Measurements from ENCODE around the gene EFCAB6.

Gene EFCAB6

DNA sequence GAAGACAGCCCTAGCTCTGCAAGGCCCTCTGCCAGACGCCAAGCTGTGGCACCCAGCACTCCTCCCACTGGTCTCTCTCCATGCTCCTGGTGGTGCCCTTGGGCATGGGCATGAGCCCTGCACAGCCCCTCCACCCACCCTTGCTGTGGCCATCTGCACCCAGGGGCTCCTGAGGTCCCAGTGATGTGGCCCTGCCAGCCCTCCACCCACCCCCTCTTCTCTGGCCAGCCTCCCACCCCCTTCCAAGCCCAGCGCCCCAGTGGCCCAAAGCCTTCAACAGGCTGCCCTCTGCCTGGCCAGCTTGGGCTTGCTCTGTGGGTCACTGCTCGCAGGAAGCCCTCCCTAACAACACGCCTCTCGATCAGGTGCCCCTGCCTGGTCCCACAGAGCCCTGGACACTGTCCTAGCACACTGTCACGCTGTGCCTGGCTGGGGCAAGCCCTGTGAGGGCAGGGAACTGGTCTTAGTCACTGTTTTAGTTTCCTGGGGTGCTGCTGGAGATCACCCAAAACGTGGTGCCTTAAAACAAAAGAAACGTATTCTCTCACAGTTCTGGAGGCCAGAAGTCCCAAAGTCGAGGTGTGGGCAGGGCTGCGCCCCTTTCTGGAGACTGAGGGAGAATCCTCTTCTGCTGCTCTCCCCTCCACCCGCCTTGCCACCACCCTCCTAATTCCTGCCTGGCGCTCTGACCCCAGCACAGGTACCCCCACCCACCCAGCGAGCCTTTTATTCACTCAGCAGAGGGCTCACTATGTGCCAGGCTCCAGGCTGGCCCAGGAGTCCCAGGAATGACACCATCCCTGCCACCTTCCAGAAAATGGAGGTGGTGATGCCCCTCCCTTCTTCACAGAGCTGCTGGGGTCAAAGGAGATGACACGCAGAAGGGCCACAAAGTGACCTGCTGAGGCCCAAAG lies 35.5 kb upstream of the EFCAB6 start:
- DNase-seq, result no peak

DNA sequence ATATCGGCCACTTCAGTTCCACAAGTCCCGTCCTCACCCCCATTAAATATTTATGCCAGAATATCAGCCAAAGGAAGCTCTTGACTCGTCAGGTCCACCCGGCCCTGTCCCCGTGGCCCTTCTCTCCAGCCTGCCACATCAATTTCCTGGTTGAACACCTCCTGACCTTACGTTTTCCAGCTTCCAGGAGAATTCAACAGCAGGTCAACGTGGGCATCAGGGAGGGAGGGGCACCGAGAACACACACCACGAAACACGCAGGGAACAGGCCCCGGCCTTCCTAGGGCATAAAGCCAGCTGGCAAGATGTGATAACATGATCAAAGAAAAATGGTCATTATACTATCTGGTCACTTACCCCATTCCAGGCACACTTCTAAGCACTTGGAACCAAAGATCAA lies 34.9 kb upstream of the EFCAB6 start:
- no peak for DNase-seq

DNA sequence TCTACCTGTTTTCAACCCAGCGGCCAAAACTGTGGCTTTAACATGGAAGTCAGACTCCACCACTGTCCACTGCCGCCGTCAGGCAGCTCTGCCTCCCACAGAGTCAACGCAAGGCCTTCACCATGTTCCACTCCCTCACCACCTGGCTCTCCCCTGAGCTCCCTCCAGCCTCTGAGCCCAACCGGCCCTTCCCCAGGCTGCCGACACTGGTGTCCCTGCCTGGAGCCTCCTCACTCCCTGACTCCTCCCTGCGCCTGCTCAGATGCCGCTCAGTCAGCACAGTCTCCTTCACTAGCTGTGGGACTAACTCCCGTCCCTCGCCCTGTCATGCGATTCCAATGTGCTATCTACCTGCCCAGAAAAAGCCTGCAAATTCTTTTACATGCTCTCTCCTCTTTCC lies 33.9 kb upstream of the EFCAB6 start:
- DNase-seq, result no peak

DNA sequence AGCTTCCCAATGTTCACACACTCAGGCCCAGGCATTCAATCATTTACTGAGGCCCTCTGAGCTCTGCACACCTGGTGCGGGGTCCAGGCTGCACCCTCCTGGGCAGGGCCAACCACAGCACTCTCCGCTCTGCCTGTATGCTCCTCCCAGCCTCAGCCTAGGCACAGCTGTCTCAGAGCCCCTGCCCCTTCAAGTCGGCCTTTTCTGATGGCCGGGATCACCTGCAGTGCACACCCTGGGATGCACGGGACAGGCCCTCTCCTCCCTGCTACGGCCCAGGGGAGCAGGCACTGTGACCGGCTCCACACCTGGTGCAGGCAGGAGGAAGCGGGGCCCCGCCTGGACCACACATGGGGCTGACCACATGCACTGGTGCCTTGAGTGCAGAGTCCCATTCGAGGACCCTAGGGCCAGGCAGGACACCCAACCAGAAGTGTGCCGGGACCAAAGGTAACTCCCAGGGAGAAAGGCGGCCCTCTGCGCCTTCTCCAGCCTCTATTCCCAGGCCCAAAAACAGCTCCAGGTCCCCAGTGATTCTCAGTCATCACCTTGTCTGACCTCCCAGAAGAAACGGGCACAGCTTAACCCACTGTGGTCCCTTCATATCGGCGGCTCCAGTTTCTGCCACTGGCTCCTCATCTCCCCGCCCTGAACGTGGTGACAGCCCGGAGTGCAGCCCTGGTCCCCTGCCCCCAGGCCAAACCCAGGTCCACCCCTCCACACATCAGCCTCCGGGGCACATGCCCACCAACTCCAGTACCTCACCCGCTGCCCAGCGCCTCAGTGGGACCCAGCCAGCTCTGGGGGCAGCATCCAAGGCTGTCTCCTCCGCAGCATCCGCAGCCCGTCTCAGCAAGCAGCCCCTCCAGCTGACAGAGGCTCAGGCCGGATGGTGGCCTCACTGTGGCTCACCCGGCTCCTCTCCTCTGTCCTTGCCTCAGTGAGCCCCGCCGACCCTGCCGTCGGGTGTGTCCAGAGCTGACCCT lies 32.7 kb upstream of the EFCAB6 start:
- no peak for DNase-seq

DNA sequence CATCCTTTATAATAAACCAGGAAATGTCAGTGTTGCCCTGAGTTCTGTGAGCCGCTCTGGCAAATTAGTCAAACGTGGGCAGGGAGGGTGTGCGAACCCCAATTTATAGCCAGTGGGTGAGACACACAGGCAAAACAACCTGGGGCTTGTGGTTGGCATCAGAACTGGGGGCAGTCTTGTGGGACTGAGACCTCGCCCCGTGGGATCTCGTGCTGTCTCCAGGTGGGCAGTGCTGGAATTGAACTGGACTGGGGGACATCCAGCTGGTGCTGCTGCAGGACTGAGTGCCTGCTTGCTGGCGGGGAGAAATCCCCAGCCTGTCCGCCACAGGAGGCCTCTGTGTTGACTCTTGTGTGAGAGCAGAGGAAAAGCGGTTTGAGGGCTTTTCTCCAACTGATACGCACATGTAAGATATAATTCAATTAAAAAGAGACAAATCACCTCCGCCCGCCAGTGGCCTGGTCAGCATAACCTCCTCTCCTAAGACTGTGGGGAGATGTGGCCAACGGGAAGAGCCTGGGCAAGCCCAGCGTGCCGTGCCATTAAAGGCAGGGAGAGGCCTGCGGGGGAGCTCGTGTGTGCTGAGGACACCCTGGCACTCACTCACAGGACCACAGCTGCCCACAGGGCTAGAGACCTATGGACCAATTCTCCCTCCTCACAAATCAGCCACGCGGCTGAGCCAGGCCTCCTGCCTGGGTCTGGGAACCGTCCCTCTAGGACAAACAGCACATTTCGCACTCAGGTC lies 31.9 kb upstream of the EFCAB6 start:
- no peak for DNase-seq

DNA sequence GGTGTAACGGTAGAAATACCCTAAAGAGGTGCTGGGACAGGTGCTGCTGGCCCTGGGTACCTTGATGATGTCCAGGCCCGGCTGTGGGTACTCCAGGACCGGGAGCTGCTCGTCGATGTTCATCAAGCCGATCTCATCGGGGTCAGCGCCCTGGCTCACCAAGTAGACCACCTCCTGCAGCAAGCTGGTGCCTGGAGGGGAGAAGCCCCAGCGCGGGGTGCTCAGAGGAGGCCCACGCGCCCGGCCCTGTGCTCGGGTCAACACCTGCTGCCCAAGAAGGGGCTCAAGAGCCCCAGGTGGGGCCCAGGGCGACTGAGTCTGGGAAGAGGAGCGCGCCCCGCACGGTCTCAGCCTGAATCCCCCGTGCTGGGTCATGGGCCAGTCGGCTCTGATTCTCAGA lies 29.6 kb upstream of the EFCAB6 start:
- DNase-seq, result no peak

DNA sequence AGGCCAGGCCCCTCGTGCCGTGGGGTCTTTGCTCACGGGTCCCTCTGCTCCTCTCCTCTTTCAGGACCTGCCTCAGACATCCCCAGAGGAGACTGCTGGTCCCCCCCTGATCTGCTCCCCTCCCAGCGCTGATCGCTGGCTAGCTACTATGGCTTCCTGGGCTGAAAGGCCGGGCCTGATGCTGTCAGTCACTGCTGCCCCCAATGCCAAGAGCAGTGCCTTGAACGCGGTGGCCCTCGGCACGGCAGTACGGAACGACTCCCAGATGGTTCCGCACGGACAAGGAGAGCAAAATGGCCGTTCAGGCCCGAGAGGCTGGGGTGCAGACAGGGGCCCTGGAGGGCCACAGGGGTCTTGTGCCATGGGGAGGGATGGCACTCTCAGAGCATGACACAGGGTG lies 28.7 kb upstream of the EFCAB6 start:
- DNase-seq, result no peak

DNA sequence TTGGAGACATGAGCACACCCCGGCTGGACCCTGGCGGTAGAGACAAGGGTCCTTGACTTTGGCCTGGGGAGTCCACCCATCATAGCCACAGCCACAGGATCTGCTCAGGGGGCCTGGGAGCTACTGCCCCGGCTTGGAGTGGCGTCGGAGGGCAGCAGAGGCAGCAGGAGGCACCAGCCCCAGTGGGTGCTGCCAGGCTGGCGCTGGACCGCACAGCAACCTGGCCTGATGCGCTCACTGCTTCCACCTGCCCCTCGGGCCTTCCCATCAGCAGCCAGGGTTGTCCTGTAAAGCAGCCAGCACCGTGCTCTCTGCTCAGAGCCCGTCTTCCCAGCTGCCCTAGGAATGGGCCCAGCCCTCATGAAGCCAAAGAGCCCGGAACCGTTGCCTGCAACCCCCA lies 28.3 kb upstream of the EFCAB6 start:
- no peak for DNase-seq

DNA sequence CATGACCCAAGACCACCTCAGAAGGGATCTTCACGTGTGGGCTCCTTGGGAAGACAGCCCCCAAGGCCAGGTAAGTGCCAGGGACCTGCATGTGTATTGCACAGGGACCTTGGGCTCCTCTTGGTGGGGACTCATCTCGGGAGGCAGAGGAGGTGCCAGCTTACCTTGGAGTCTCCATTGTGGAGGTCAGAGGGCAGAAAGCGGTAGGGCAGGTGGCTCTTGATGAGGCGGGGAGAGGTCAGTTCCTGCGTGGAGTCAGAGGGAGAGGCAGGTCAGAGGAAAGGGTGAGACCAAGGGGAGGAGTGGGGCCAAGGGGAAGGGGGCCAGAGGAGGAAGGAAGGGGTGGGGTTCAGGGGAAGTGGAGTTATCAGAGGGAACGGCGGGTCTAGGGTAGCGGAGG lies 27.7 kb upstream of the EFCAB6 start:
- no peak for DNase-seq

DNA sequence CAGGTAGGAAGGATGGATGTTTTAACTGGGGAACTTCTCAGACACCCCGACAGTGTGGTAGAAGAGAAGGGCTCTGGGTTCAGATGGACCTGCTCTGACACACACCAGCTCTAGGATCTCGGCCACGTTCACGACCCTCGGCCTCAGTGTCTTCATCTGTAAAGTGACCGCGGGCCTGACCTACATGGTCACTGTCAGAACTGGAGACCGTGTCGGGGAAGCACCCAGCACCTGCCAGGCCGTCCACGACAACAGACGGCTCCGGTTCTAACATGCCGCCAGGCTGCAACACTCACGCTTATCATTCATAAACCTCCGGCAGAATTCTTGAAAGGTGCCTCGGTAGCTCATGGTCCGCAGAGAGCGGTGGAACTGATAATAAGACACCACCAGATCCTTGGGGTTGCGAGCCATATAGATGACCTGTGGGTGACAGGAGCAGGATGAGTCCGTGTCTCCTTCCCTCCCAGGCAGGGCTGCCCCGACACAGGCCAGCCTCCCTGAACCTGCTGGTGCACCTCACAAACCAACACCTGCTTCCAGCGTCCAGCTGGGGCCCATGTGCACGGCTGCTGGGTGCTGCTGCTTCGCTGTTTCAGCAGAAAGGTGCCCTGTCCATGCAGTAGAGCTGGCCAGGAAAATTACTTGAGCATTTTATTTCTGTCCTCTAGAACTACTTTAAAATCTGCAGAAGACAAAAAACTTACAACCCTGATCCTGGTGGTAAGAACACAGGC lies 26.6 kb upstream of the EFCAB6 start:
- no peak for DNase-seq

DNA sequence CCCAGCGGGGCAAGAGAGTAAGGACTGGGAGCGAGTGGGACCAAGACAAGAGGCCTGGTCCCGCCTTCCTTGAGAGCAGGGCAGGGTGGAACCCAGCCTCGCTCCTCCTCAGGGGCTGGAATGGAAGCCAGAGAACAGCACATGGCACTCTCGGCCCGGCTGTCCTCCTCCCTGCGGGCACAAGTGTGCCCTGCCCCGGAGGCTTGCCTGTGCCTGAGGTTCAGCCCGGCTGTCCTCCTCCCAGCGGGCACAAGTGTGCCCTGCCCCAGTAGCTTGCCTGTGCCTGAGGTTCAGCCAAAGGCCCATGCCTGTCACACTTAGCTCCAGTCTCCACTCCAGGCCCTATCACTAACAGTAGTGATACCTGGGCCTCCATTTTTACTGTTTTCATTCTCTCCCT lies 26.1 kb upstream of the EFCAB6 start:
- DNase-seq, result no peak

DNA sequence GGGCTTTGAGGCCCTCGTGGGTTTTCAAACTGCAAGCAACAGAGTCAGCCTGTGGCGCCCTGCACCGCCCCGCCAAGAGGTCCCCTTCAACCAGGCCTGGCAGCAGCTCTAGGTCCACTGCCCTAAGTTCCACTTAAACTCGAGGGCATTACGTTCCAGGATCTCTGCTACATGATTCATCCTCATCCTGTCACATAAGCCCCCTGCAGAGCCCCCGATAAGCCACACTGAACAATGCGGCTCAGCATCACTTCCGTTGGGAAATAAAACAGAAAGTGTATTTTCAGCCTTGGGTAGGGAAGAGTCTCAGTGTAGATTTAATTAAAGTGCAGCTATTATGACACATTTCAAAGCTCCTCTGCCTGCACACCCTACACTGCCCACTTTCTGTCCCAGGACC lies 25.6 kb upstream of the EFCAB6 start:
- DNase-seq, result no peak

DNA sequence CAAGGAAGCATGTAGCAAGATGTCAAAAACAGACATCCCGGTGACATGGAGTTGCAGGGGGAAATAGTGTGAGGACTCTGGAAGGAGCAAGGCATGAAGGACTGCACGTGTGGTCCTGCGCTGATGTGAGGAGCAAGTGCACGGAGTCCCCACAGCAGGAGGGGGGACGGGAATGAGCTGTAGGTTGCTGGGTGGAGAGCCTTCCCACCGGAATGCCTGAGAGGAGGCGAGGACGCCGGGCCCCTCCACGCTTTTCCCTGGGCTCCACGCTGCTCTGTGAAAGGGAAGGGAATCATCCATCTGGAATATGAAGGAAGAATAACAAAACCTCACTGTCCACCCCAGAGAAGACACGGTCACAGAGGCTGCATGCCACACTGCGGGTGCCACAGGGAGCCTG lies 23.6 kb upstream of the EFCAB6 start:
- no peak for DNase-seq

DNA sequence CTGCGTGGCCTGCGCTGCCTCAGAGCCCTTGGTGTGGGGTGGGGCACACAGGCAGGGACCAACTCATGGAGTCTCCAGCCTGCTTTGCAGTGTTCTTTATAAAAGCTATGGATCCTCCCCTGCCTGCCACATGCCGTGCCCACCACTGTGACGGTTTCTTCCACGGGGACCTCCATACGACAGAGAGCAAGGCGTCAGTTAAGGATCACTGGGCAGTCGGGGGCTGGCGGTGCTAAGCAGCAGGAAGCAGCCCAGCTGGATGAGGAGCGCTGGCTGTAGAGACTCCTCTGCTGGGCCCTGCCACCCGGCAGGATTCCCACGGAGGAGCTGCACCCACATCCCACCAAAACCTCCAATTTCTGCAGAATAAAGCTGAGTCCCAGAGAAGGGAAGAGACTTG lies 23.1 kb upstream of the EFCAB6 start:
- DNase-seq, result no peak

DNA sequence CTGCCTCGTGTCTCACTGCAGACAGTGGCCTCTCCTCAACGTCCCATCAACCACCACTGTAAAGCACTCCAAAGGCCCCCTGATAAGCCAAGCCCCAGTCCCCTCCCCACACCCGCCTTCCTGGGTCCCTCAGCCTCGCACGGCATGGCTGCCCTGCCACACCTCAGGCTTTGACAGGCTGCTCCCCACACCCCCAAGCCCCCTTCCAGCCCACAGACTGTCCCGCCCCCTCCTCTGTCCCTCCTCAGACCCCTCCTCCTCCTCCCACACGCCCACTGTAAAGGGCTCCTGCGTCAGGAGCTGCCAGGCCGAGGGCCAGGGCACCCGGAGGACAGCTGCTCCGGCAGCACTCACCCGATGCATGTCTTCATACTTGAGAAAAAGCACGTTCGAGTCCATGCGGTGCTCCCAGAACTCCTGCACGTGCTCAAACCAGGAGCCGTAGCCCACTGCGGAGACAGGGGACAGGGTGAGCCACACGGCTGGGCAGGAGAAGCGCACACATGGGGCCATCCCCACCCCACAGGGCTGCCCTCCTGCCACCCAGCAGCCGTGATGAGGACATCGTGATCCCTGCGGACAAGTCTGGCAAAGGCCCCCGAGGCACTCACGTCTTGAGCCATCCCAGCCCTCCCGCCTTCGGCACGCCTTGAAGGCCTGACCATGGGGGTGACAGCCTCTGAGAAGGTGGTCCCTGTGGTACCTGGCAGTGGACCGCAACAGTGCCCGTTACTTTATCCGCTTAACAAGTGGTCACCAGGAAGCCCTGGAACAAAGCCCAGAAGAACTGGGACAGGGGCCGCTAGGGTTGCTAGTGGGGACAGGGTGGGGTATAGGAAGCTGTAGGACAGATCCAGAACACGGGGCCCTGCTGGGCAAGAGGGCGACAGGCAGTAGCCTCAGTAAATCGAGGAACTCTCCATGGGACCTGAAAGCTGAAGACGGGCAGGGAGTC lies 21.5 kb upstream of the EFCAB6 start:
- DNase-seq, result no peak

DNA sequence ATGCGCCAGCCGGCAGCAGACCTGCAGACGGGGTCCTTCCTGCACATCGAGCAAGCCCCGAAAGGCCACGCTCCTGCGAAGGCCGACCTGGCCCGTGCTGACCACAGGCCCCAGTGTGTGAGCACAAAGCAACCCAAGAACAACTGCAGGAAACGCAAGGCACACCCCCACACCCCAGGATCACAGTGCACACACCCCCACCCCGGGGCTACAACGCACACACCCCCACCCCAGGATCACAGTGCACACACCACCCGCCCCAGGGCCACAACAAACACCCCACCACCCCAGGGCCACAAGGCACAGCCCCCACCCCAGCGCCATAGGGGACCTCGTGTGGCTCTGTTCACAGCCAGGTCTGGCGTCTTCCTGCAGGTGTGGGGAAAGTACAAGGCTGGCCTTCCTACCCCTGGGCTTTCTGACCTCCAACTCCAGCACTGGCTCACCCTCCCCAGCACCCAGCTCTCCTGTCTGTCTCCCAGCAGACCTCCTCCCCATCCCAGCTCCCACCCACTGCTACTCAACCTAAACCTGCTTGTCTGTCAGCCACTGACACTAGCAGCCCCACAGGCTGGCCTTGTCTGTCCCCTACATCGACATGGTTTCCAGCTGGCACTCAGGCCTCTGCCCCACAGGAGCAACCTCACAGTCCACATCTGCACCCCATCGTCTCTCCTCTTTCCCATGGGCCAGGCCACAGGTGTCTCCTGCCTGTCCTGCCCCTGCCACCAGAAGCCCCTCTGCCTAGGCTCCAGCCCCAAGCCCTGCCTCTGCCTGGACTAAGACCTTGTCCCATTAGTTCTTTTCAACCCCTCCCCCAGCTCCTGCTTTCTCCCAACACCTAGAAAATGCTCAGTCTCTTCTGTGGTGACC lies 20.5 kb upstream of the EFCAB6 start:
- DNase-seq, result no peak

DNA sequence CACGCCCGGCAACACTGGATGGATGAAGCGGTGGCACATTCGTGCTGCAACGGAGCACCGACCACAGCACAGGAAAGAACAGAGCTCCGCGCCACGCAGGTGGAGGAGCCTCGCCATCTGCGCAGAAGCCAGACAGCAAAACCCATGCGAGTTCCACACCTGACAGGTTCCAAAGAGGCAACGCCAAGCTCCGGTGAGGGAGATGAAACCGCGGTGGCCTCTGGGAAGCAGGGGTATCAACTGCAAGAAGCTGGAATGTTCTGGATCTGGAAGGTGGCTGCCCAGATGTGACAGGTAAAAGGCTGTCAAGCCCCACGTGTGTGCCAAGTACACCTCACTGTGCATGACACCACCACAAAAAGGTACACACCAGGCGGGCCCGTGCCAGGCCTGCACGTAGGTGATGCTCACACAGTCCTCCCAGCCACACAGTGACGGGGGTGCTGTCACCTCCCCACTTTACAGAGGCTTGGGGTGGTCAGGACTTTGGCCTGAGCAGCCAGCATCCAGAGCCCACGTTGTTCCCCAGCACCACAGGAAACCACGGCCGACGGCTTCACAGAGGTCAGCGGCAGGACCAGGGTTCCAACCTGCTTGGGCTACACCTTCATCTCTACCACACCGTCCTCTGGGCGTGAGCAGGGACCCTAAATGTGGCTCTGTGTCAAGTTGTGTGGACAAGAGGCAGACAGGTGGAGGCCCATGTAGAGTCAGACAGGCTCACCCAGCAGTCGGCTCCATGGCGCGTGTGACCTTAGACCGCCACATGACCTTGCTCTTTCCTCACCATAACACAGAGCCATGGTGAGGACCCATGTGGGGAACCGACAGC lies 19.7 kb upstream of the EFCAB6 start:
- DNase-seq, result no peak

DNA sequence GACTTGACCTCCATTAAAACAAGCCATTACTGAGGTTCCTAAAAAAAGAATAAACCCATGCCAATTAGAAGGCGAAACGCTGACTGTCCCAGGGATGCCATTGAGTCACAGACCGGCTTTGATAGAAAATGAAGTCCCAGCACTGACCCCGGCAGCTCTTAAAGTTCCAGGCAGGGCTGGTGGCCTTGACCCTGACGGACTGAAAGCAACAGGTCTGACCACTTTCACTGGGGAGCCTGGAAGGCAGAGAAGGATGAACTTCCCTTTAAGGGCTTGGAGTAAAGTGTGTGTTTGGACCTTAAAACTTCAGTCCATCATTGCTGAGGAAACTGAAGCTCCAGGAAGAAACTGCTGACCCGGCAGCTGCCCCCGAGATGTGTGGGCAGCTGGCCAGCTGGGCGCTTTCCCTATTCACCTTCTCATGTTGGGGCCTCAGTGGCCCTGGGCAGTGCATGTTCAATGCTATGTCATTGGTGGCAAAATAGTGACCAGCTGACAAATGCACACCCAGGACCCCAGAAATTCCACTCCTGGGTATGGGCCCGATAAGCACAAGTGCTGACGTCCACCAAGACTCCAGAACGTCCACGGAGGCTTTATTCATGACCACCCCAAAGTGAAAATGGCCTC lies 18.9 kb upstream of the EFCAB6 start:
- no peak for DNase-seq

Measured in NCI-H2227 treated with DMSO at 0.1 percent for 48 hours (cell line).